ENCODE results near the gene COPB2.

Gene COPB2

DNA sequence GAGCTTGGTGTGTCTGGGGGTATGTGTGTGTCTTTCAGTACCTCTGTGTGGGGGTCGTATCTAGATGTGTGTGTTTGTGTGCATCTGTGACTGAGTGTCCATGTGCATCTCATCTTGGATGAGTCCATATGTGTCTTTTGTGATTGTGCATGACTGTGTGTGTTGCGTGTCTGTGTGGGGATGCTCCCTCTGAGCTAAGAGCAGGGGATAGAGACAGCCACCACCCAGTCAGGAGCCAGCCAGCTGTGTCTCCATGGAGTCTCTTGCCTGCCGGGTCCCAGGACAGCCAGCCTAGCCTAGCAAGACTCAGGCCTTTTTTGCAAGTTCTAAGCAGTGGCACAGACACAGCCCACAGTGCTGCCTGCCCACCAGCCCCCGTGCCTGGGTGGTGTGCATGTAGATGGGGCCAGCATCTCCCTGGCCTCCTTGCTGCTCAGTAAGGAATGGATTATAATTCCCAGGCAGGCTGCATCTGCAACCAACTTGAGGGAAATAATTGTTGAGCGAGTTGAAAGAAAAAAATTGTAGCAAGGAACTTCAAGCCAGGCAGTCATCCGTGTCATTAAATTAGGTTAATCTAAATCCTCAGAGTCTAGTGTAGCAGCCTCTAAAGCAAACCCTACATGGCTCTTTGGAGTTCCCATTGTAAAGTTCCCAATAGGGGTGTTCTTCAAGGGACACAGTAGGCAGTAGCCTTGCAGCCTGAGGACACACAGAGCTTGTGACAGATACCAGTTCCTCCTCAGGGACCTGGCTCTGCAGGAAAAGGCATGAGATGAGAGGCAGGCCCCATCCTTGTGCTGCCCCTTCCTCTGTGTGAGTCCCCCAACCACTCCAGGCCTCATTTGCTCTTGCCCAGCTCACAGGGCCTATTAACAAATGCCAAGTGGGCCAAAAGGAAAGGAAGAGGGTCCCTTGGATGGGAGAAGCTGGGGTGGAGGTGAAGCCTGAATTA, 81.6 kb downstream of the COPB2 start:
- DNase-seq (ENCODE audit: low read depth), result no peak
